Measurements from ENCODE around the gene SUN1. TPM values are rescaled to one million over a fixed set of nuclear protein-coding genes. Genes with fewer than 3 reads are reported as not detected.

The SUN1 gene
- total and polyA plus RNA-seq, 2 donors (not counting 3 experiments of a cell fraction or from before 2014, with no cell fraction given): 158 to 410 TPM

- Histone ChIP-seq H3K27ac (ENCODE audit: insufficient read depth, low read depth, low read length) (no peak overlapping the region), H3K9me1 (replicated peaks; ENCODE audit: control insufficient read depth, extremely low read depth, insufficient read depth, low read length) (no peaks in the 10 kb centered on the region), H3K9ac (replicated peaks; ENCODE audit: extremely low read depth, insufficient read depth, low read length) (no peak overlapping the region), H3K4me1 (ENCODE audit: control insufficient read depth, extremely low read depth, insufficient read depth, low read length) (peaks cover 6% of the 10 kb centered on the region), H3K79me2 (ENCODE audit: control insufficient read depth, insufficient read depth, low read length) (no peaks in the 10 kb centered on the region), H2AFZ (ENCODE audit: low read depth, low read length) (peak overlapping the region; percentile 60), H3K4me3 (replicated peaks in 1 of 3; ENCODE audit: insufficient read depth in 1 of 3, low read depth in 1 of 3, low read length in 3 of 3) (no peak overlapping the region), H3K9me3 (replicated peaks; ENCODE audit: control insufficient read depth, insufficient read depth, low read length) (no peaks in the 10 kb centered on the region), H3K27me3 (ENCODE audit: control insufficient read depth in 2 of 2, insufficient read depth in 2 of 2, low read length in 2 of 2) (peaks cover 3 to 5% of the 10 kb centered on the region in 2 experiments), H3K4me2 (ENCODE audit: insufficient read depth, low read length) (no peak overlapping the region), H4K20me1 (replicated peaks; ENCODE audit: control insufficient read depth, extremely low read depth, insufficient read depth, low read length) (no peaks in the 10 kb centered on the region), H3K36me3 (ENCODE audit: control insufficient read depth in 2 of 2, extremely low read depth in 1 of 2, insufficient read depth in 2 of 2, low read length in 2 of 2) (no peaks in the 10 kb centered on the region)
- ChIA-PET CTCF (interaction anchor here (0.7 to 1.1 kb wide), 5 partner anchors 10 to 275 kb away, joined by 3 to 4 read pairs (median 3); no protein-coding TSS in a partner anchor), POLR2A (no interaction called here)
- BruUV-seq (replicated peaks): no TSS peak
- intact Hi-C loops (cut with micrococcal nuclease): loop anchor here (1.0 kb wide), 1 partner anchor 25 kb away; the partner anchor contains the start of gene GET4
- dilution Hi-C loops (cut with MboI; ENCODE audit: extremely low pct_ligation_motif_present, low sequenced_read_pairs): no loop called here
- DNase-seq (ENCODE audit: low read depth, low spot score) (peak; percentile 55), FAIRE-seq (peak; percentile 82)
- no peak for TF ChIP-seq CTCF (IDR thresholded peaks at IDR 0.05; ENCODE audit: extremely low read depth in 1 of 2, insufficient read depth in 1 of 2, low read depth in 1 of 2, low read length in 2 of 2)
- no peak for TF ChIP-seq JUN (IDR thresholded peaks at IDR 0.05; ENCODE audit: borderline replicate concordance, insufficient read depth, insufficient read length, low read depth)
- no peak for TF ChIP-seq MYC (IDR thresholded peaks at IDR 0.05; ENCODE audit: low read depth, low read length)
- no peak for TF ChIP-seq MAX (IDR thresholded peaks at IDR 0.05; ENCODE audit: insufficient read depth, insufficient read length)
- no peak for TF ChIP-seq POLR2AphosphoS5 (IDR thresholded peaks at IDR 0.05; ENCODE audit: insufficient read depth, low read depth, low read length)
- no peak for TF ChIP-seq FOS (IDR thresholded peaks at IDR 0.05; ENCODE audit: borderline replicate concordance, insufficient read depth, low read length)
- no peak for TF ChIP-seq EZH2 (IDR thresholded peaks at IDR 0.05; ENCODE audit: borderline replicate concordance, low read depth, low read length, severe bottlenecking)
- no peak for TF ChIP-seq POLR2A (IDR thresholded peaks at IDR 0.05; ENCODE audit: low read depth, low read length)
- no peak for TF ChIP-seq GATA2 (IDR thresholded peaks at IDR 0.05; ENCODE audit: insufficient read depth, insufficient read length, low read depth, low read length)
Measured at GRCh38 chr7:901388-902154, 69.3 kb downstream of the SUN1 start.

Measured in endothelial cell of umbilical vein (primary cell).